Lung (tissue), 12 donors: ENCODE measurements around the gene NUP210L. TPM values are rescaled to one million over a fixed set of nuclear protein-coding genes. Genes with fewer than 3 reads are reported as not detected.

ENCODE experiments used
- ATAC-seq: fragments of 200-7000 bp; cut with Tn5 transposase; one replicate; pipeline ENCODE4 v1.9.1; 2020; ENCODE audit warnings: moderate number of reproducible peaks; ENCODE audit not compliant: insufficient read depth, low FRiP score
- DNase-seq, 3 donors: peaks; one replicate each; pipeline ENCODE4 v3.0.0-alpha.2; 2013 to 2017
- H3K27ac ChIP-seq, 2 donors: one replicate each; pipeline ENCODE4 v1.5.1; 2013; ENCODE audit warnings: mild to moderate bottlenecking in 2 of 2, moderate library complexity in 2 of 2, control low read depth in 1 of 2, inconsistent platforms in 1 of 2, low read depth in 1 of 2, low read length in 1 of 2
- H3K27me3 ChIP-seq, 3 donors: one replicate each; pipeline ENCODE4 v1.5.1; 2013; ENCODE audit warnings: low read length in 2 of 3; ENCODE audit not compliant: control insufficient read depth in 3 of 3, insufficient read depth in 3 of 3
- H3K36me3 ChIP-seq, 4 donors: one replicate each; pipeline ENCODE4 v1.5.1; 2013; ENCODE audit warnings: low read length in 4 of 4, mild to moderate bottlenecking in 1 of 4, moderate library complexity in 1 of 4; ENCODE audit not compliant: control insufficient read depth in 4 of 4, insufficient read depth in 4 of 4
- H3K4me1 ChIP-seq, 5 donors: one replicate each; pipeline ENCODE4 v1.5.1; 2013; ENCODE audit warnings: low read length in 5 of 5, mild to moderate bottlenecking in 2 of 5, moderate library complexity in 1 of 5; ENCODE audit not compliant: control insufficient read depth in 5 of 5, insufficient read depth in 5 of 5
- H3K4me3 ChIP-seq: one replicate; pipeline ENCODE4 v1.5.1; 2013; ENCODE audit warnings: mild to moderate bottlenecking, control low read depth, moderate library complexity
- H3K9ac ChIP-seq, 2 donors: one replicate each; pipeline ENCODE4 v1.5.1; 2013; ENCODE audit warnings: low read length in 2 of 2, control low read depth in 1 of 2; ENCODE audit not compliant: insufficient read depth in 1 of 2
- H3K9me3 ChIP-seq, 4 donors: one replicate each; pipeline ENCODE4 v1.5.1; 2013; ENCODE audit warnings: low read length in 3 of 4, mild to moderate bottlenecking in 1 of 4, moderate library complexity in 1 of 4; ENCODE audit not compliant: control insufficient read depth in 4 of 4, insufficient read depth in 3 of 4
- CTCF ChIP-seq: IDR thresholded peaks from 2 replicates; pipeline ENCODE4 v1.5.1; 2012; ENCODE audit warnings: mild to moderate bottlenecking; ENCODE audit errors: control extremely low read depth, extremely low read depth
- WGBS, 2 donors: extraction: QIAGEN DNeasy Blood & Tissue Kit; methylation state at CpG; one replicate each; pipeline ENCODE4 v1.1.7; 2013; 5-methylcytosine and 5-hydroxymethylcytosine counted together
- polyA plus RNA-seq, 2 donors: library from polyadenylated mRNA; stranded (reverse); fragments of 200-250 nt; gene quantifications; one replicate each; pipeline ENCODE4 v1.2.1, GENCODE V29; 2013
- total RNA-seq, 2 donors: library from RNA; depleted of rRNA in 1 of 2; stranded (reverse); fragments of >200 nt in 1 of 2; gene quantifications; one replicate each; pipeline ENCODE4 v1.2.1, GENCODE V29; 2014 to 2021
- donor health status: control.
- donor health status: control.
- donor health status: Bipolar disorder and iron deficiency.
- donor health status: healthy.
- donor health status: DM: yes; HTN: yes; CAD: no.

Gene NUP210L
- total and polyA plus RNA-seq, 4 donors: 0.03 to 0.26 (median 0.09) TPM

- 95 to 97% methylated on average over 2 of the region's 2 CpGs for WGBS, 2 donors
- H3K36me3 ChIP-seq: no peaks in the 10 kb centered on the region
- no peaks in the 10 kb centered on the region for H3K4me1 ChIP-seq
- H3K9ac ChIP-seq: no peak overlapping the region
- no peaks in the 10 kb centered on the region for H3K9me3 ChIP-seq
- no peak for ATAC-seq
- no peaks in the 10 kb centered on the region for H3K27me3 ChIP-seq
- no peak for DNase-seq
- no peak overlapping the region for H3K27ac ChIP-seq
- H3K4me3 ChIP-seq: no peak overlapping the region
- TF ChIP-seq CTCF: no peak
Measured at GRCh38 chr1:154145986-154146385, 8.9 kb downstream of the NUP210L start.

GRCh38 chr1:154142358-154142757 is 12.5 kb downstream of the NUP210L start:
- Histone ChIP-seq H3K4me1 (no peaks in the 10 kb centered on the region), H3K27ac (no peak overlapping the region), H3K36me3 (no peaks in the 10 kb centered on the region), H3K4me3 (no peak overlapping the region), H3K27me3 (no peaks in the 10 kb centered on the region), H3K9ac (no peak overlapping the region), H3K9me3 (no peaks in the 10 kb centered on the region)
- ATAC-seq: no peak
- TF ChIP-seq CTCF: no peak
- DNase-seq: no peak
- 94 to 97% methylated on average over 6 of the region's 6 CpGs for WGBS, 2 donors

- H3K9ac ChIP-seq: no peak overlapping the region
- H3K4me1 ChIP-seq: no peaks in the 10 kb centered on the region
- DNase-seq (no peak), ATAC-seq (no peak)
- TF ChIP-seq CTCF: no peak
- no peaks in the 10 kb centered on the region for H3K9me3 ChIP-seq
- H3K4me3 ChIP-seq: no peak overlapping the region
- H3K27me3 ChIP-seq: no peaks in the 10 kb centered on the region
- H3K27ac ChIP-seq: no peak overlapping the region
- no peaks in the 10 kb centered on the region for H3K36me3 ChIP-seq
- WGBS, 2 donors: 41 to 51% methylated on average over 3 of the region's 3 CpGs
Measured at GRCh38 chr1:154141240-154141639, 13.6 kb downstream of the NUP210L start.

- Histone ChIP-seq H3K9me3 (no peaks in the 10 kb centered on the region), H3K9ac (no peak overlapping the region), H3K27ac (no peak overlapping the region), H3K4me1 (no peaks in the 10 kb centered on the region), H3K36me3 (no peaks in the 10 kb centered on the region), H3K27me3 (no peaks in the 10 kb centered on the region), H3K4me3 (no peak overlapping the region)
- TF ChIP-seq CTCF: no peak
- DNase-seq: no peak
- 86 to 95% methylated on average over 3 of the region's 3 CpGs for WGBS, 2 donors
- no peak for ATAC-seq
Measured at GRCh38 chr1:154137888-154138287, 17.0 kb downstream of the NUP210L start.
